Hematopoietic multipotent progenitor cell (in vitro differentiated cells): ENCODE measurements around the gene USP34. TPM values are rescaled to one million over a fixed set of nuclear protein-coding genes. Genes with fewer than 3 reads are reported as not detected.
"Not testable (repeated sequence)": the region's sequence is repeated elsewhere in the genome, so short reads cannot be mapped to it uniquely, and the experiment has no call there.

Source experiments
- DNase-seq, 3 donors: peaks; one replicate each; pipeline ENCODE4 v3.0.0-alpha.2; 2011 to 2015; ENCODE audit warnings: low read depth in 2 of 3, low spot score in 2 of 3
- small RNA-seq: library from RNA; depleted of rRNA; stranded (forward); fragments of <200 nt; gene quantifications from one replicate; pipeline ENCODE3, GENCODE V24; 2012
- total RNA-seq: library from RNA; depleted of rRNA; stranded (reverse); fragments of >200 nt; gene quantifications from one replicate; pipeline ENCODE4 v1.2.3, GENCODE V29; 2012

The USP34 gene
- total RNA-seq, 1 donor: 67.9 TPM

GRCh38 chr2:61173116-61173515 is 297.8 kb downstream of the USP34 start:
- DNase-seq: no peak

- DNase-seq: no peak
Measured at GRCh38 chr2:61172671-61173070, 298.2 kb downstream of the USP34 start.

DNA sequence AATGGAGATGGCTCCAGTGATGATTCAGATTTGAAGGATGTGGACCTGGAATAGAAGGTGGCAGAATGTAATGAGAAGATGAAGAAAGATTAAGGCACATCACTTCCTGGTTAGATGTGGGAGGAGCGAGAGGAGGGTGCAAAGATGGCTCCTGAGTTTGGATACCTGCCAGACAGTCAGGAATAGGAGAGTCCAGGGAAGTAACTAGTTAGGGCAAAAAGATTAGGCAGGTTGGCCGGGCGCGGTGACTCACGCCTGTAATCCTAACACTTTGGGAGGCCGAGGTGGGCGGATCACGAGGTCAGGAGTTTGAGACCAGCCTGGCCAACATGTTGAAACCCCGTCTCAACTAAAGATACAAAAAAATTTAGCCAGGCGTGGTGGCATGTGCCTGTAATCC is 303.3 kb downstream of the USP34 start:
- no peak for DNase-seq

DNA sequence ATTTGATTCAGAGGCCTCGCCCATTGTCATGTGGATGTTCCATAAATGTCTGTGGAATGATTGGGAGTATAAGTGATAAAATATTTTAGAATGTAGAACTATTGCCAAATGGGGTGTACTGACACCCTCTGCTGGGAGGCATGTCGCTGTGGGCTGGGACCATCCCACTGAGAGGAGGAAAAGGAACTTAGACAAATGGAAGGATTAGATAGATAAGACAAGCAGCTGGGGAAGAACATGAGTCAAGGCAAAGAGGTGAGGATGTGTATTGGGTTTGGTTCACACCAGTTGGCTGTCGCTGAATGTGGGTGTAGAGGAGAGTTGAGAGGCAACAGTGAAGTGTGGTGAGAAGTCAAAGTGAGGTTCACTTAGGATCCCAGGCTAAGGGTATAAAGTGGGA is 304.9 kb downstream of the USP34 start:
- no peak for DNase-seq

DNA sequence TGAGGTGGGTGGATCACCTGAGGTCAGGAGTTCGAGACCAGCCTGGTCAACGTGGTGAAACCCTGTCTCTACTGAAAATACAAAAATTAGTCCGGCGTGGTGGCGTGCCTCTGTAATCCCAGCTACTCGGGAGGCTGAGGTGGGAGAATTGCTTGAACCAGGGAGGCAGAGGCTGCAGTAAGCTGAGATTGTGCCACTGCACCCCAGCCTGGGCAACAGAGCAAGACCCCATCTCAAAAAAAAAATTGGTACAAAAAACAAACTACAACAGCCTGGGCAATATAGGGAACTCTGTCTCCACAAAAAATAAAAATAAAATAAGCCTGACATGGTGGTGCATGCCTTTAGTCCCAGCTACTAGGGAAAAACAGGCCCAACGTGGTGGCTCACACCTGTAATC is 305.8 kb downstream of the USP34 start:
- DNase-seq: not testable (repeated sequence)

DNA sequence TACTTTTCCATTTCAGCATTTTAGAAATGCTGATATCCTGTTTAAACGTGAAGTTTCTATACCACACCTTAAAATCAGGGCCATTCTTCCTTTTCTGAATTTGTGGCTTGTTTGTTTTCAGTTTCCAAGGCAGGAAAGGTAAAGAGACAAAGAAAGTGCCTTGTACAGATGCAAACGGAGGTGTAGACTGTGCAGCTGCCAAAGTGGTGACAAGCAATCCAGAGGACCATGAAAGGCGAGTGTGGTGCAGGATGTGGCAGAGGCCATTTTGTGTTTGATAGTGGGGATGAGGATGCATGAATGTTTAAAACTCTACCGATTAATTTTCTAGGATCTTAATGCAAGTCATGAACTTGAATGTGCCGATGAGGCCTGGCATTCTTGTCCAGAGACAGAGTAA is 308.2 kb downstream of the USP34 start:
- no peak for DNase-seq

GRCh38 chr2:61161888-61162287 is 309.0 kb downstream of the USP34 start, which contains the start of gene C2orf74:
C2orf74 (plus strand) TSS chr2:61162188; CDS start chr2:61162515, 327 bp downstream.
- no peak for DNase-seq

DNA sequence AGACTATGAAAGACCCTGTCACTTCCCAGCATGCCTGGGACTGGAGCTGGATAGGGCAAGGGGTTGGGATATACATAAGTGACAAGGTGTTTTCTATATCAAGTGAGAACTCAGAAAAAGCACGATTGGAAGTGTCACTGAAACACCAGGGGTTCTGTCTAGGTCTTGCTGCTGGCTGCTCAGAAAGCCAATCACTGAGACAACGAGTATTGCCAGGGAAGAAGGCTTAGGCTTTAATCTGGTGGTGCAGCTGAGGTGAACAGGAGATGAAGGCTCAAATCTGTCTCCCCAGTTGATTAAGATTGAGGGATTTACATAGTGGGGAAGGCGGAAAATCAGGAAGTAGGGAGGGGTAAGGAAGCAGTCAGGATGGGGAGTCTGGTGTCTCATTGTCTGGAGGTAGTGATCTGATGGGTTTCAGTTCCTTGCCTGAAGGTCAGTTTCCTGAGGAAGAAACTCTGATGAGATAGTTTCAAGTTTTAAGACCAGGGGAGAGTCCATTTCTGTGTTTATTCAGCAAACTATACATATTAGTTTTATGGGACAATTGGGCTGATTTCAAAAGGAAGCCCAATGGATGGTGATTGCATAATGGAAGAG is 312.4 kb downstream of the USP34 start:
- DNase-seq: no peak

GRCh38 chr2:61157371-61158003 is 313.4 kb downstream of the USP34 start:
- DNase-seq: no peak

- DNase-seq: no peak
Measured at GRCh38 chr2:61151436-61151835, 319.5 kb downstream of the USP34 start.

DNA sequence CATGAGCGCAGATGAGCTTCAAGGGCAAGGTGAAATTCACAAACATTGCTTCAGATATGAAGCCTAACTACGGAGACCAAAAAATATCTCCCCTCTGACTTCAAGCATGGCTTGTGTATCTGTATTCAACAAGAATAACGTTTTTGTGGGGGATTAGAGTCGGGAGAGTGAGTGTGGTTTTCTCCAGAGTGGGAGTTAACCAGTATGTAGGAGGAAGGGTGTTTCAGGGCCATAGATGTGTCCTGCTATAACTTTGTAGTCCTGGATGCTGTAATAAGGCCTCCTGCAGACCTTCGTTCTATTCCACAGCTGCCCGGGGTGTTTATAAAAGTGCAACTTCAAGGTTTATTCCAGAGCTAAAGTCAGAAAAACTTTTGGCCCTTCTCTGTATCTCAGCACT is 321.8 kb downstream of the USP34 start:
- DNase-seq: no peak

- DNase-seq: not testable (repeated sequence)
Measured at GRCh38 chr2:61148091-61148490, 322.8 kb downstream of the USP34 start.

DNA sequence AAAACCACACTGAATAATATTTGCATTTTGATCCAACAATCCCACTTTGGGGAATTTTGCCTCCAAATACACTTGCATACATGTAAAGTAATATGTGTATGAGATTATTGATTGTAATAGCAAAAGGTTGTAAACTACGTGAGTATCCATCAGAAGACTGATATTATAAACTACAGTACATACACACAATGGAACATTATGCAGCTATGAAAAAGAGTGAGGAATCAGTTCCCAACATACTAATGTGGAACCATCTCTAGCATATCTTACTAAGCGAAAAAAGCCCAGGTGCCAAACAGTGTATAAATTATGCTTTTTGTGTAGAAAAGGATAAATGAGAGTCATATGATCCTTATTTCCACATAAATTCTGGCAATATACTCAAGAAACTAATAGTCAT is 324.9 kb downstream of the USP34 start:
- DNase-seq: no peak

DNA sequence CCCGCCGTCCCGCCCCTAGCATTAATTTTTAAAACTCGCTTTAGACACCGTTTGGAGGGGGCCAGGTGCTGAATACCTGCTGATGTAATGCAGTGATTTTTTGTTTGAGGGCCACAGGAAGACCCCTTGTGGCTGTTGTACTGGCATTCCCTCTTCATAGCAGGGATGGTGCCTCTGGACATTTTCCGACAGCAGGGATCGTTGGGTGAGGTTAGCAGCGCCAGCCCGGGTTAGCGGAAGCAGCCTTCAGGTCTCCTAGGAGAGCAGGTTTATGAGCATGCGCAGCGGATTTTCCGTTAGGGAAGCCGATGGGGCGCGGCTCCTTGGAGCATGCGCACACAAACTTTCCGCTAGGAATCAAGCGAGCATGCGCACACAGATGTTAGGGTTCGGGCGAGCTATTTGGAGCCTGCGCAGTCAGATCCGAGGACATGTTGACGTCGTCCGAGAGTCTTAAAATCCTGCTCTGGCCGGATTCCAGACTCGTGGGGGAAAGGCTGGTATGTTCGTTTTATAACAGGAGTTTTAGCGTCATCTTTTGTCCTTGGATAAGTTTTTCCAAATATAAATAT is 326.1 kb downstream of the USP34 start:
- peak; percentile 90 to 98 (median 96) for DNase-seq

DNA sequence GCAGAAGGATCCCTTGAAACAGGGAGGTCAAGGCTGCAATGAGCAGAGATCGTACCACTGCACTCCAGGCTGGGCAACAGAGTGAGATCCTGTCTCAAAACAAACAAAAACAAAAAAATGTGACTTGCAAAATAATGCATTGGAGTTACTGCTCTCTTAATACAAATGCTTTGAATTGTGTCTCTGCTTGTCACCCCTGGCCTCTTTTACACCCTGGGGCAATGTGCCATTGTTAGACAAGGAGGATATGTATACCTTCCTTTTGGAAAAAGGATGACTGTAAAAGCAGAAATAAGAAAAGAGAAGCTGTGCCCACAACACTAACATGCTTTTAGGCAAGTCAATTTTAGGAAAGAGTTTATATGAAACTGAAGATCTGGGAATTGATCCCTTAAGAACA is 329.7 kb downstream of the USP34 start:
- DNase-seq: no peak

DNA sequence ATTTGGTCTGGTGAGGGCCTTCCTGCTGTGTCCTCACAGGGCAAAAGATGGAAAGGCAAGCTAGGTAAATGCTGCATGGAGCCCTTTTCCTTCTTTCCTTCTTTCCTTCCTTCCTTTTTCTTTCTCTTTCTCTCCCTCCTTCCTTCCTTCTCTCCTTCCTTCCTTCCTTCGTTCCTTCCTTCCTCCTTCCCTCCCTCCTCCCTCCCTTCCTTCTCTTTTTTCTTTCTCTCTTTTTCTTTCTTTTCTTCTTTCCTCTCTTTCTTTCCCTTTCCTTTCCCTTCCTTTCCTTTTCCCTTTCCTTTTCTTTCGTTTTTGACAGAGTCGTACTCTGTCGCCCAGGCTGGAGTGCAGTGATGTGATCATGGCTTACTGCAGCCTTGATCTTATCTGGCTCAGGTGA is 332.0 kb downstream of the USP34 start:
- no peak for DNase-seq

Small RNA genes within 50 kb of the gene (small RNA-seq; reads per million reads assigned to genes)
- gene SNORA70B: 0.27 reads per million

Other genes with a start within 250 kb of the USP34 start
- 68.9 TPM for gene XPO1, start 67.3 kb upstream of the USP34 start, total RNA-seq